GM18867 (cell line): ENCODE results near the gene ELOVL4.

Experiments
- ATAC-seq: cut with Tn5 transposase; IDR thresholded peaks from one replicate; pipeline ENCODE4 v1.9.1; 2021; ENCODE audit warnings: mild to moderate bottlenecking, moderate library complexity; ENCODE audit not compliant: unreplicated experiment

The ELOVL4 gene

GRCh38 chr6:79913369-79913768, 34.0 kb downstream of the ELOVL4 start:
- no peak for ATAC-seq

DNA sequence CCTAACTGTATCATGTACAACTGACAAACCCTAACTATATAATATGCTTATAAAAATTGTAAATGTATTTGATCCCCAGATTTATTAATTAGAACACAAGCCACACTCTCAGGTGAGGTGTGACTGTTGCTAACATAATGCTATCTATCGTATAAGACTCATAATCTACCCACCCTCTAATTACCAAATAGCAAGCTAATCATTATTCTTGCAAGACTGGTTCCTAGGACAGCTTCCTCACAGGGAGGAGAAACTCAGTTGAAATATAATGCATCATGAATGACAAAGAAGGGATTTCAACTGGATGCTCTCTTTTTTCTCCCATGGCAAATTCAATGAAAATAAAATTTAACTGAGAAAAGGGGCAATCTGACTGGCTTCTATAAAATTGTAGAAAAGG, 35.4 kb downstream of the ELOVL4 start:
- no peak for ATAC-seq

DNA sequence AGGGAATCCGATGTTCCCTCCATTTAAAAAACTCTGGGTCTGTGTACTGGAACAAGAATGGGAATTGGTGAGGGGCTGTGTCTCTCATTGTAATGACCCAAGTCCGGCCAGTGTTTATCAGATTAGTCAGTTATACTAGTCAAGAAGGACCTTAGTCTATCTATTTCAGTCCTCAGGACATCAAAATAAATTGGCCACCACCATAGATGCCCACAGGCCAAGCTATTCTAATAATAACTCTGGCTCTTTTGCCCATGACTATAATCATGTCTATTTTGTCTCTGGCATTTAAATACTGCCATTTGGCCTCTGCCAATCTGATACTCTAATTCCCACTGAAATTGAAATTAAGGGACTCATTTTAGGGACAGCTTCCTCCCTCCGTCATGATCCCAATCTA, 37.8 kb downstream of the ELOVL4 start:
- no peak for ATAC-seq

- ATAC-seq: no peak
Measured at GRCh38 chr6:79902046-79902445, 45.3 kb downstream of the ELOVL4 start.

GRCh38 chr6:79898076-79898475, 49.3 kb downstream of the ELOVL4 start:
- no peak for ATAC-seq

- no peak for ATAC-seq
Measured at GRCh38 chr6:79896075-79896449, 51.3 kb downstream of the ELOVL4 start.

- no peak for ATAC-seq
Measured at GRCh38 chr6:79895382-79896074, 51.8 kb downstream of the ELOVL4 start.

GRCh38 chr6:79894939-79895338, 52.4 kb downstream of the ELOVL4 start:
- ATAC-seq: no peak

GRCh38 chr6:79888587-79888986, 58.8 kb downstream of the ELOVL4 start:
- no peak for ATAC-seq

DNA sequence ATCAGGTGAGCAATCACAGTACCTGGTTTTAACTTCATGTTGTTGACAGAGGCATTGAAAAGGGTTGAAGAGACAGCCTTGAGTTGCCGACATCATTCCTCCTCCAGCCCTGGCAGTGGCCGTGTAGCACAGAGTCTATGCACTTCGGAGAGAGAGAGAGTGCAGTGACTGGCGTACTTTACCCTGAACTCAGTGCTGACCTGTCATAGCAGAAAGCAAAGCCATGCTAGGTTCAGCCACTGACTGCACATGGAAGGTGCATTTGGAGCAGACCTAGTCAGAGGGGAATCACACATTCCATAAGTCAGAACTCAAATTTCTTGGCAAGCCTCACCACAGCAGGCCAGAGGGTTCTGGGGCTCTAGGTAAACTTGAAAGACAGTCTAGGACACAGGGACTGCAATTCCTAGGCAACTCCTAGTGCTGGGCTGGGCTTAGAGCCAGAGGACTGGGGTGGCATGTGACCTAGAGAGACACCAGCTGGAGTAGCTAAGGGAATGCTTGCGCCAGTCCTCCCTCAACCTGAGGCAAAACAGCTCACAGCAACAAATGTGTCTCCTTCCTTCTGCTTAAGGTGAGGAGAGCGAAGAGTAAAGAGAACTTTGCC, 69.1 kb downstream of the ELOVL4 start:
- ATAC-seq: no peak

DNA sequence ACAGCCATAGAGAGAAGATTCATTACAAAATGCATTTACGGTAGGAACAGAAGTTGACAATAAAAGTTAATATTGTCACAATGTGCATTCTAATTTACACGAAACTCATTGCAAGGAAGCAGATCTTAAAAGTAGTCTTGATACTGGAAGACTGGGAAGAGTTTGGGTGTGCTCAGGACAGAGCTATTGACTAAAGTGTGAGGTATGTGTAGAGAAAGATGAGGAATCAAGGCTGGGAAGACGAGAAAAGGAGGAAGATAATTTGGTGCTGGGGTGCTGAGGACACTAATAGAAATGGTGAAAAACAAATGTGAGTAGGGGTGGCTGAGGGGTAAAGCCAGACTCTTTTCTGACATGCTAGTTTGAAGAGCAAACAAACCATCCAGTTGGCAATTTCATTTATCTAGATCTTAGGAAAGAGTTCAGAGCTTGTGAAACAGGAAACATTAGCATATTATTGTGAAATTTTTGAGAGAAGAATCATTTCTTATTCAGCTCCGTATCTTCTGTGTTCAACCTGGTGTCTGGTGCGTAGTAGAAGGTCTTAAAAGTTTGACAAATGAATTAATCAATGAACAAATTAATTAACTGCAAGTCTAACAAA, 72.7 kb downstream of the ELOVL4 start:
- ATAC-seq: no peak

GRCh38 chr6:79872986-79873385, 74.4 kb downstream of the ELOVL4 start:
- ATAC-seq: no peak

GRCh38 chr6:79872303-79872702, 75.0 kb downstream of the ELOVL4 start:
- ATAC-seq: no peak

DNA sequence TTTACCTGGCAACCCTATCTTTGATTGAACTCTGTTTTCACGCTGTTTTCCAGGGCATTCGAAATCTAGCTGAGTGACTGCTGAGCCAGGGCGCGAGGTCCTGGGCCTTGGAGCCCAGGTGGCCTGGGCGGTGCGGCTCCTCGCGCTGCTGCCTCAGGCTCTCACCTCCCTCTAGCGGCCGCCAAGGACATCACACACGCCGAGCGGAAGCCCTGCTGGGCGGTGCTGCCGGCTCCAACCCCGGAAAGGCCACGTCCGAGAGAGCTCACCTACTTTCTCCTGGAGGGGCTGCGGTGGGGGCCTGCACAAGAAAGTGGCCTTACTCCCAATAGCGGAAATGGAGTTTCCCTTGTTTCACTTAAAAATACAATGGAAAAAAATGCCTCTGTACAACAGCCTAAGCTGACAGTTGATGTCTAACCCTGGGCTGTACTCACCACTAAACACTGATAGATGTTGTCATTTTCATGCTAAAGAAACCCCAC, 77.7 kb downstream of the ELOVL4 start:
- ATAC-seq: peak; percentile 100

DNA sequence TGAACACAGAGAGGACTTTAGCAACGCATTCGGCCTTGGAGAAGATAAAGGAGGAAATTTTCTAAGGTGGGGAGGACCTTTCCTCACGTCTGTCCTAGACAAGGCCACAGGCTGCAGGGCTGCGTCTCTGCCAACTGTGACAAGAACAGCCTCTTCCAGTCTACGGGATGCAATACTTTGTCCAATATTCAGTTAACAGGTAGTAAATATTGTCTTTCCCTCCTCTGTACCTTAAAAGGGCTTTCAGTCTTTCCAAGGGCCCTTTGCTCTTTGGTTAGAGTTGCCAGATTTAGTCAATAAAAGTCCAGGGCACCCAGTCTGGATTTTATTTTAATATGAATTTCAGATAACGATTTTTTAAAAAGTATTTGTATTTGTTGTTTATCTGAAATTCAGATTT, 78.2 kb downstream of the ELOVL4 start:
- no peak for ATAC-seq

GRCh38 chr6:79868098-79868722, 79.1 kb downstream of the ELOVL4 start:
- peak; percentile 37 for ATAC-seq
